HG02970 (cell line): ENCODE results near the gene MILR1.
"Not testable (repeated sequence)": the region's sequence is repeated elsewhere in the genome, so short reads cannot be mapped to it uniquely, and the experiment has no call there.

ENCODE experiments used
- ATAC-seq: cut with Tn5 transposase; IDR thresholded peaks from one replicate; pipeline ENCODE4 v1.9.1; 2021; ENCODE audit warnings: mild to moderate bottlenecking, moderate library complexity, moderate number of reproducible peaks; ENCODE audit not compliant: unreplicated experiment, low FRiP score

The MILR1 gene, protein sequence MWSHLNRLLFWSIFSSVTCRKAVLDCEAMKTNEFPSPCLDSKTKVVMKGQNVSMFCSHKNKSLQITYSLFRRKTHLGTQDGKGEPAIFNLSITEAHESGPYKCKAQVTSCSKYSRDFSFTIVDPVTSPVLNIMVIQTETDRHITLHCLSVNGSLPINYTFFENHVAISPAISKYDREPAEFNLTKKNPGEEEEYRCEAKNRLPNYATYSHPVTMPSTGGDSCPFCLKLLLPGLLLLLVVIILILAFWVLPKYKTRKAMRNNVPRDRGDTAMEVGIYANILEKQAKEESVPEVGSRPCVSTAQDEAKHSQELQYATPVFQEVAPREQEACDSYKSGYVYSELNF

DNA sequence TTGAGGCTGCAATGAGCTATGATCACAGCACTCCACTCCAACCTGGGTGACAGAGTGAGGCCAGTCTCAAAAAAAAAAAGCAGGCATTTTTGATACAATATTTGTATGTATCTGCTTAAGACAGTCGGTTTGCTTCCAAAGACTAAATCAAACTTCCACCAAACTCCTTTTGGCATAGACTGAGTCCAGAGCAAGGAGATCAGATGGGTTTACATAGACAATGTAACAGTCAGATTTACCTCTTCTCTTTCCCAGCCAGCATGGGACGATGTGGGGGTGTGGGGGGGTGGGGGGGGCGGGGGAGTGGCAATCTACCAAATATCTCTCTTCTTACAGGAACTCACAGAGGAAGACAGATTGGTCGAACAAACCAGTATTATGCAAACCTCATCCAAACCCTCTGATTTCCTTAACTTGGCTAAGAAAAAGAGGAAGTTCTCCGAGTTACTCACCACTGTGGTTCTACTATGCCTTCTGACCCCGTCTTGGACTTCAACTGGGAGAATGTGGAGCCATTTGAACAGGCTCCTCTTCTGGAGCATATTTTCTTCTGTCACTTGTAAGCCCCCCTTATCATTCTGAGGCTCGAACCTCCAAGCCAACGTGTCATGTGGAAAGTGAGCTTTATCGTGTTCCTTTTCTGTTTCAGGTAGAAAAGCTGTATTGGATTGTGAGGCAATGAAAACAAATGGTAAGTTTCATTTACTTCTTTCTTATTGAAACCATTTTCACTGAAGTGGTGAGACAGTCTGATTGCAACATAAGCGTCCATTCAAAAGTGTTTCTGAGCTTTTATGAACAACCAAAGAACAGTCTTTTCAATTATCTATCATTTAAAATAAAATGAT is at the start of gene MILR1:
MILR1 (plus strand) TSS at position 451 of the 848 bp plus-strand sequence; CDS start at position 505, 54 bp downstream.
- no peak for ATAC-seq

DNA sequence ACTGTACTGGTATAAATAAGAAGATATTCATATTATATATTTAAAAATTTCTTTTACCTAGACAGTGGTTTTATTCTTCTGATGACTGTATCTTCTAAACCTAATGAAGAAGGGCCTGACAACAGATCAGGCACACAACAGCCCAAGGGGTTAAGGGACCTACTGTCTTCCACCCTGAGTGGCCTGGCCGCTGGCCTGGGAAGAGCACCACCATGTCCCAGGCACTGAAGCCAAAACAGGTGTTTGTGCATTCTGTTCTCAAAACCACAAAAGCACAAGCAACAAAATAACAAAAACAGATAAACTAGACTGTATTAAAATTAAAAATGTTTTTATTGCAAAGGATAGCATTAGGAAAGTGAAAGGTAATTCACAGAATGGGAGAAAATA is 49.2 kb upstream of the MILR1 start:
- ATAC-seq: no peak

DNA sequence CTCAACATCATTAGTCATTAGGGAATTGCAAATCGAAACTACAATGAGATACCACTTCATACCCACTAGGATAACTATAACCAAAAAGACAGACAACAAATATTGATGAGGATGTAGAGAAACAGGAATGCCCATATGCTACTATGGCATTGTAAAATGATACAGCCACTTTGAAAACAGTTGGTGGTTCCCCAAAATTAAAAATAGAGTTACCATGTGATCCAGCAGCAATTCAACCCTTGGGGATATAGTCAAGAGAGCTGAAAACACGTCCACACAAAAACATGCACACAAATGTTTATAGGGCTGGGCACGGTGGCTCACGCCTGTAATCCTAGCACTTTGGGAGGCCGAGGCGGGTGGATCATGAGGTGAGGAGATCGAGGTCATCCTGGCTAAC is 48.3 kb upstream of the MILR1 start:
- ATAC-seq: no peak

DNA sequence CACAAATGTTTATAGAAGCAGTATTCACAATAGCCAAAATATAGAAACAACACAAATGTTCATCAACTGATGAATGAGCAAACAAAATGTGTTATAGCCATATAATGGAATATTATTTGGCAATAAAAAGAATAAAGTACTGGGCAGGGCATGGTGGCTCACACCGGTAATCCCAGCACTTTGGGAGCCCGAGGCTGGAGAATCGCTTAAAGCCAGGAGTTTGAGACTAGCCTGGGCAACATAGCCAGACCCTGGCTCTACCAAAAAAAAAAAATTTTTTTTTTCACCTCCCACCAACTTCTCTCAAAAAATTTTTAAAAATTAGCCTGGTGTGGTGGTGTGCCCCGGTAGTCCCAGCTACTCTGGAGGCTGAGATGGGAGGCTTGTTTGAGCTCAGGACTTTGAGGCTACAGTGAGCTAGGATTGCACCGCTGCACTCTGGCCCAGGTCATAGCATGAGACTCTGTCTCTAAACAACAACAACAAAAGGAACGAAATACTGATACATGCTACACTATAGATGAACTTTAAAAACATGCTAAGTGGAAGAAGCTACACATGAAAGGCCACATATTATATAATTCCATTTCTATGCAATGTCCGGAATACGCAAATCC is 47.6 kb upstream of the MILR1 start:
- ATAC-seq: no peak

DNA sequence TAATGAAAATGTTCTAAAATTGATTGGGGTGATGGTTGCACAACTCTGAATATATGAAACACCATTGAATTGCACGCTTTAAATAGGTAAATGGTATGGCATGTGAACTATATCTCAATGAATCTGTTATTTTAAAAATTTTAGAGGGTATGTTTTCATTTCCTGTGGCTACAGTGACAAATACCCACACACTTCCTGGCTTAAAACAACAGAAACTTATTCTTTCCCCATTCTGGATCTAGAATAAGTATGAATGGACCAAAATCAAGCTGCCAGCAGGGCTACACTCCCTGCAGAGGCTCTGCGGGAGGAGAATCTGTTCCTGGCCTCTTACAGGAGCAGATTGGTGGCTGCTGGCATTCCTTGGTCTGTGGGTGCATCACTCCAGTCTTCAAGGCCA is 47.0 kb upstream of the MILR1 start:
- ATAC-seq: no peak

DNA sequence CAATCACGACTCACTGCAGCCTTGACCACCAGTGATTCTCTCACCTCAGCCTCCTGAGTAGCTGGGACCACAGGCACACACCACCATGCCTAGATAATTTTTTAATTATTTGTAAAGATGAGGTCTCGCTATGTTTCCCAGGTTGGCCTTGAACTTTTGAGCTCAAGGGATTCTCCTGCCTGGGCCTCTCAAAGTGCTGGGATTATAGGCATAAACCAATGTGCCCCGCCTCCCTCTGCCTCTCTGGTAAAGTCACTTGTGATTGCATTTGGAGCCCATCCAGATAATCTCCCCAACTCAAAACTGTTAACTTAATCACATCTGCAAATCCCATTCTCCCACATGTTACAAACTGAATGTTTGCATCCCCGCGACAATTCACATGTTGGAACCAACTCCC is 46.4 kb upstream of the MILR1 start:
- ATAC-seq: no peak

DNA sequence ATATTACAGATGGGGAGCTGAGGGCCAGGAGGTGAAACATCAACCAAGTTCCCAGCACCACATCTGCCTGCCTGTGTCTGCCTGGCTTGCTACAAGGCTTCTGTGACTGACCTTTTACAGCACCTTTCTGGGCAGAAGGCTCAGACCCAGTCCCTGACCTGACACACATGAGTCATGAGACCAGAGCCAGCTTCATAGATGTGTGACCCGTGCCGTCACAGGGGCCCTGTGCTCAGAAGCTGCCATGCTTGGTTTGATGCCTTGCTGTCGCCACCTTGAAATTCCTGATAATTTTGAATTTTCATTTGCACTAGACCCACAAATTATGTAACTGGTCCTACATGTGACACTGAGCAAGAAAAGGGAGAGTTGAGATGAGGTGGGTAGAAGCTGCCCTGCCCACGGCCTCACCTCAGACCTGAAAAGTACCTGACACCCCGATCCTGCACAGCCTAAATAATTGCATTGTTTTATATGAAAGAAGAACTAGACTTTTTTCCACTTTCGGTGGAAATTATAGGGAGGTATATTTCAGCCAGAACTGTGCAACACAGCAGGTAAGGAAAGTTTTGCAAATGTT is 44.9 kb upstream of the MILR1 start:
- no peak for ATAC-seq

DNA sequence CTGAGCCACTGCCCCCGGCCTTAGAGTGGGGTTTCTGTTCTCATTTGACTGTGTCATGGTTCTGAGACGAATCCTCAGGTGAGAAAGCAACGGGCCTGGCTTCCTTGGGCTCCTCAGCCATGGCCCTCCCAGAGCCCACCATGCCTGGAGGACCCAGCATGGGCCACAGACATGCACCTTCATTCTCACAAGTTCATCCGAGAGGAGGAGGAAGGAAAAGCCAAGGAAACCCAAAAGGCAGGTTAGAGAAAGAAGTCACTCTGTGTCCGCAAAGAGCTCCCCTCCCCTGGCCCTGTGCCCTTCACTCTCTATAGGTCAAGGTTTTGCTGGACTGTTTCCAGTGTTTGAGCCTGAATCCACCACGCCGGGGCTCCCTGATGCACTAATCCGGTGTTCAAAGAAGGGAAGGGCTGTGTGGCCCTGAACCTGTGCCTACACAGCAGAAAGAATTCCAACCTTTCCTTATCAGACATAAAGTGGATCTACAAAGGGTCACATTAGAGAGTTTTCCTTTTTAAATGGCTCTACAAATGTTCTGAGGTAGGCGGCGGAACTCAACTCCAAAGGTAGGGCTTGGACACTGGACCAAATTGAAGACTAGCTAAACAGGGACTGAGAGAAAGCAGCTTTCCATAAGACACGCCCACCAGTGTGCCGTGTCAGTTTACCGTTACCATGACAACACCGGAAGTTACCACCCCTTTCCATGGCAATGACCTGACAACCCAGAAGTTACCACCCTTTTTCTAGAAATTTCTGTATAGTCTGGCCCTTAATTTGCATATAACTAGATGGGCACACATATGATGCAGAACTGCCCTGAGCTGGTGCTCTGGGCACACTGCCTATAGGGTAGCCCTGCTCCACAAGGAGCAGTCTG is 42.4 kb upstream of the MILR1 start:
- no peak for ATAC-seq

DNA sequence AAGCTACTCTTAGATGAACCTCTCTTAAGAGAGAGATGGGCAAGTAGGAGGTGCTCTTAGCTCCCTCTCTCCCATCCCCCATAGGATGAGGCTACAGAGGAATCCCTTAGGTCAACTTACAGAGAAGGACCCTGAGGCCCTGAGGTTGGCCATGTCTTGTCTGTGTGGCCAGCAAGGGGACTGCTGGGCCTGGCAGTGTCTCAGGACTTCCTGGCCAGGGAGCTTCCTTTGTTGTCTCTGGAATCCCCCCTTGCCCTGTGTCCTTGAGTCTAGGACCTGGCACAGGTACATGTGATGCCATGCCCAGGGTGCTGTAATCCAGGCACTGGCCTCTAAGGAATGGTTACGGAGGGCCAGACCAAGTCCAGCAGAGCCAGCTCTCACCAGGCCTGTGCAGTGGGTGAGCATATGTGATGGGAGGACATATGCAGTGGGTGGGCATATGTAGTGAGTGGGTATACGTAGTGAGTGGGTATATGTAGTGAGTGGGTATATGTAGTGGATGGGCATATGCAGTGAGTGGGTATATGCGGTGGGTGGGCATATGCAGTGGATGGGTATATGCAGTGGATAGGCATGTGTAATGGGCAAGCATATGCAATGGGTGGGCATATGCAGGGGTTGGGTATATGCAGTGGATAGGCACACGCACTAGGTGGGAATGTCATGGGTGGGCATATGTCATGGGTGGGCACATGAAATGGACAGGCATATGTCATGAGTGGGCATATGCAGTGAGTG is 38.0 kb upstream of the MILR1 start:
- no peak for ATAC-seq

DNA sequence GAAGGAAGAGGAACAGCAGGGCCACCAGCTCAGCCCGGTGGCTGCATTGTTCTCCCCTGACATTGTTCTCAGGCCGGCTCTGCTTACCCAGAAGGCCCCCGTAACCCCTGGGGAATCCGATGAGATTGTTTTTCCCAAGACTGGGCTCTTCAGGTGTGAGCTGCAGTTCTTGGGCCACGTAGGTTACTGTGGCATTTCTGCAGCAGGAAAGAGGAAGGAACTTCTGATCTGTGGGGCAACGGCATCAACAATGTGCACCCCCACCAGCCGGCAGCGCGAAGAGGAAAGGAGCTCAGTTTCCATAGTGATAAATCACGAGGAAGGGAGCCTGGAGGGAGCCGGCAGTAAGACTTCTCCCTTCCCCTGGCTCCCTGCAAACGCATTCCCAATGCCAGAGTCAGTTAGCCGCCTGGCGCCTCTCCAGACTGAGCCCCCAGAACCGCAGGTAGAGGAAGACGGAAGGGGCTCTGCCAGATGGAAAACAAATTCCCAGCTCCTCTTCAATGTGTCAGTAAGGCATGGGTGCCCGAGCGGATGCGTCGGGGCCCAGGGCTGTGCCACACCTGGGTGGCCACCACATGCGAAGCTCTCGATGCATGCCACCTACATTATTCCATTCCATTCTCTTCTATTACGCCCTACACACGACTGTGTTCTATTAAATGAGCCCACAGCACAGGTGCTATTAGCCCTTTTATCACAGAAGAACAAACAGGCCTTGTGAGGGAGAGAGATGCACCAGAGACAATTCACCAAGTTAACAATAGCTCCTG is 36.7 kb upstream of the MILR1 start:
- ATAC-seq: no peak

DNA sequence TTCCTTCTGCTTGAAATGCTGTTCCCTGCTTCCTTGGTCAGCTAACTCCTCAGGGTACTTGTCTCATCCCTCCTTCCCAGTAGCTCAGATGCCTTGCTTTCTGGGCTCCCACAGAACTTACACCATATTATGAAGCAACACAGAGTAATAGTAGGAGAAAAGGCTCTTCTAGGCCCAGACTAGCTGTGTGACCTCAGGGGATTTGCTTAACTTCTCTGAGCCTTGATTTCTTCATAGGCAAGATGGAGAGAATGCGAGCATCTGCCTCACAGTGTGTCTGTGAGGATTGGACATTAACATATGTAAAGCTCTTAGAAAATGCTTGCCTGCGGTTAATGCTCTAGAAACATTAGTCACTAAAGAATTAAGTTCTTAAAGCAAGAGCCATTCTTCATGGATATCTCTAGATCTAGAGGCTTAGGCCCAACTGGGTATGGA is 36.0 kb upstream of the MILR1 start:
- no peak for ATAC-seq

DNA sequence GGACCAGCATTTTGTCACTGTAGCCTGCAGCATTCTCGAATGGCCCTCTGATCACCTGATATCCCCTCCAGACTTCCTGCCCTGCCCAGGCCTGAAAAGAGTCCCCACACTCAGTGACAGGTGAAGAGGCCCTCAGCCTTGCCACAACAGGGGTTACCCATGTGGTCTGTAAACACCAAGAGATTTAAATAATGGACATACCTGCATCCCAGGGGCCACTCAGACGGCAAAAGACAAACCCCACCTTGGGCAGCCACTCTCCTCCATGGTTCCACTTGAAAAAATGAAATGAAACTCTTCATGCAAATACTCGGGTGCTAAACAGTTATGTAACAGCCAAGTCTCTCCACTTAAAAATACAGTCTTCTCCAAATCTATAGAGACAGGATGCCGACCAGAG is 35.4 kb upstream of the MILR1 start:
- ATAC-seq: no peak

DNA sequence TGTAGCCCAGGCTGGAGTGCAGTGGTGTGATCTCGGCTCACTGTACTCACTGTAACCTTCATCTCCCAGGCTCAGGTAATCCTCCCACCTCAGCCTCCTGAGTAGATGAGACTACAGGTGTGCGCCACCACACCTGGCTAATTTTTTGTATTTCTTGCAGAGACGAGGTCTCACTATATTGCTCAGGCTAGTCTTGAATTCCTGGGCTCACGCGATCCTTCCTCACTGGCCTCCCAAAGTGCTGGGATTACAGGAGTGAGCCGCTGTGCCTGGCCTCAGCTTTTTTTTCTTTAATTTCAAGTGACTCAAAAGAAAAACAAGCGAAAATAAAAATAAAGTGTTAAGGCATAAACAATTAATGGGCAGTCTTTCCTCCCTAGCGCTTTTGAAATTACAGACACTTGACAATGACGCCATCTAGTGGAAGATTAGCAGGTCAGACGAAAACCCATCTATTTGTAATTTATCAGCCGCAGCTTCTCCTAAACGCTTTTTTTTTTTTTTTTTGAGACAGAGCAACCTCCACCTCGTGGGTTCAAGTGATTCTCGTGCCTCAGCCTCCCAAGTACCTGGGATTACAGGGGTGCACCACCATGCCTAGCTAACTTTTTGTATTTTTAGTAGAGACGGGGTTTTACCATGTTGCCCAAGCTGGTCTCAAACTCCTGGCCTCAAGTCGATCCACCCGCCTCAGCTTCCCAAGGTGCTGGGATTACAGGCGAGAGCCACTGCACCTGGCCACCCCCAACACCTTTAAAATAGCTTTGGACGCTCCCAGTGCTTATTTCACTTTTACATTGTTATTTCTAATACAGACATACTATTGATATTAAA is 30.2 kb upstream of the MILR1 start:
- ATAC-seq: no peak

DNA sequence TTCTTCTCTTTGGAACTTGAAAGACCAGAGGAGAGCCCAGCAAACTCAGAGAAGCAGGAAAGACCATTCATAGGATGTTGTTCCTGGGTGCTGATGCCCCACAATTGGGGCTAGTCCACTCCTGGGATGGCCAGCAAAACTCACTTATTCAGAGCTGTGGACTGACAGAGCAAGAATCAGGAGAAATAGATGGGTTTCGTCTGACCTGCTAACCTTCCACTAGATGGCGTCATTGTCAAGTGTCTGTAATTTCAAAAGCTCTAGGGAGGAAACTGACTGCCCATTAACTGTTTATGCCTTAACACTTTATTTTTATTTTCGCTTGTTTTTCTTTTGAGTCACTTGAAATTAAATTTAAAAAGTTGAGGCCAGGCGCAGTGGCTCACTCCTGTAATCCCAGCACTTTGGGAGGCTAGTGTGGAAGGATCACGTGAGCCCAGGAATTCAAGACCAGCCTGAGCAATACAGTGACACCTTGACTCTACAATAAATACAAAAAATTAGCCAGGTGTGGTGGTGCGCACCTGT is 28.7 kb upstream of the MILR1 start:
- no peak for ATAC-seq

DNA sequence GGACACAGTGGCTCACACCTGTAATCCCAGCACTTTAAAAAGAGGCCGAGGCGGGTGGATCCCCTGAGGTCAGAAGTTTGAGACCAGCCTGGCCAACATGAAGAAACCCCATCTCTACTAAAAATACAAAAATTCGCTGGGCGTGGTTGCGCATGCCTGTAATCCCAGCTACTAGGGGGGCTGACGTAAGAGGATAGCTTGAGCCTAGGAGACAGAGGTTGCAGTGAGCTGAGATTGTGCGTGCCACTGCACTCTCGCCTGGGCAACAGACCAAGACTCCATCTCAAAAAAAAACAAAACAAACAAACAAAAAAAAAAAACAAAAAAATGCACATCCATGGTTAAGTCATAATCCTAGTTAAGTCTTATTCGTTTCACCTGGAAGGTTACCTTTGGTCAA is 26.8 kb upstream of the MILR1 start:
- ATAC-seq: not testable (repeated sequence)

DNA sequence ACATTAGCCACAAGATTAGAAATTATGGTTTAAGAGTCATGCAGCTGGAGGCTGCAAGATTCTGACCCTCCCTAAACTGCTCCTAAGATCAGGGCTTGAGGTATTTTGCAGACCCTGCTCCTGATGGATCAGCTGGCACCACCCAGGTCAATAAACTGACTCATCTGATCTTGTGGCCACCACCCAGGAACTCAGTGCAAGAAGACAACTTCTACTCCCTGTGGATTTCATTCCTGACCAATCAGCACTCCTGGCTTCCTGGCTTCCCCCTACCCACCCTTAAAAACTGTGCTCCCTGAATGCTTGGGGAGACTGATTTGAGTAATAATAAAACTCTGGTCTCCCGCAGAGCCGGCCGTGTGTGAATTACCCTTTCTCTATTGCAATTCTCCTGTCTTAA is 25.0 kb upstream of the MILR1 start:
- ATAC-seq: no peak

DNA sequence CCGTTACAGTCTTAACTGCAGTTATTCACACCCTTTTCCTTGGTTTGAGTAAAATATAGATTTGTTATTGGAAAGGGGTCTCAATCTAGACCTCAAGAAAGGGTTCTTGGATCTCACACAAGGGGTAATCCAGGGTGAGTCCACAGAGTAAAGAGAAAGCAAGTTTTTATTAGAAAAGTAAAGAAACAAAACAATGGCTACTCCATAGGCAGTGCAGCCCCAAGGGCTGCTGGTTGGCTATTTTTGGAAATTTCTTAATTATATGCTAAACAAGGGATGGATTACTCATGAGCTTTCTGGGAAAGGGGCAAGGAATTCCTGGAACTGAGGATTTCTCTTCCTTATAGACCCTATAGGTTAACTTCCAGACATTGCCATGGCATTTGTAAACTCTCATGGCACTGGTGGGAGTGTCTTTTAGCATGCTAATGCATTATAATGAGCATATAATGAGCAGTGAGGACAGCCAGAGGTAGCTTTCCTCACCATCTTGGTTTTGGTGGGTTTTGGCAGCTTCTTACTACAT is 24.5 kb upstream of the MILR1 start:
- ATAC-seq: no peak
